Lower leg skin (tissue), 4 donors: ENCODE measurements around the gene BCAR1. TPM values are rescaled to one million over a fixed set of nuclear protein-coding genes. Genes with fewer than 3 reads are reported as not detected.
A peak's percentile ranks its signal among the peaks of the same experiment; 100 is the strongest.

ENCODE experiments used
- DNase-seq, 2 donors: peaks; one replicate each; pipeline ENCODE4 v3.0.0-alpha.2; 2019; ENCODE audit warnings: low spot score in 2 of 2
- H3K4me3 ChIP-seq: fragments of 200-600 bp; sonication (generic); 2 replicates; pipeline ENCODE4 v1.5.1; 2017; ENCODE audit warnings: mild to moderate bottlenecking, low read depth; ENCODE audit not compliant: poor library complexity, severe bottlenecking
- CTCF ChIP-seq, 3 donors: fragments of 450-650 bp; IDR thresholded peaks; one replicate each; pipeline ENCODE4 v1.5.1; 2016; ENCODE audit warnings: antibody characterized with exemption in 3 of 3, mild to moderate bottlenecking in 3 of 3, moderate library complexity in 2 of 3
- POLR2A ChIP-seq, 2 donors: fragments of 450-650 bp; IDR thresholded peaks; one replicate each; pipeline ENCODE4 v1.6.1; 2016 to 2017; ENCODE audit warnings: antibody characterized with exemption in 2 of 2, mild to moderate bottlenecking in 1 of 2, moderate library complexity in 1 of 2
- WGBS, 2 donors: methylation state at CpG; one replicate each; pipeline ENCODE4 v1.1.5; 2018; 5-methylcytosine and 5-hydroxymethylcytosine counted together
- intact Hi-C: fragments of 100-400 bp; cut with DNase I; formaldehyde crosslinking; loops from one replicate; pipeline ENCODE4 v1.15.0; 2023; ENCODE audit warnings: low total_unique reads
- total RNA-seq, 4 donors: library from RNA; depleted of rRNA; stranded (reverse); fragments of >200 nt; gene quantifications; one replicate each; pipeline ENCODE4 v1.1.0, GENCODE V29; 2016

The BCAR1 gene
- total RNA-seq, 4 donors from 2014 or later, result 16.4 to 38.1 (median 28.8) TPM

GRCh38 chr16:75258807-75259141 lies 7.3 kb upstream of the BCAR1 start:
- intact Hi-C loops, result no loop called here
- WGBS, 2 donors, result 56 to 74% methylated on average over 6 of the region's 6 CpGs
- TF ChIP-seq POLR2A (IDR thresholded peaks at IDR 0.05), result no peak
- TF ChIP-seq CTCF (IDR thresholded peaks at IDR 0.05), result no peak
- H3K4me3 ChIP-seq, result no peak overlapping the region
- no peak for DNase-seq

- DNase-seq, result no peak
- H3K4me3 ChIP-seq, result no peak overlapping the region
- TF ChIP-seq POLR2A (IDR thresholded peaks at IDR 0.05) (no peak), CTCF (IDR thresholded peaks at IDR 0.05) (no peak)
- 69 to 75% methylated on average over 21 of the region's 21 CpGs for WGBS, 2 donors
- intact Hi-C loops, result no loop called here
Observed at GRCh38 chr16:75257886-75258806, 6.7 kb upstream of the BCAR1 start.

- peak in 1 of 2 donors; percentile 87 for DNase-seq
- no peak overlapping the region for H3K4me3 ChIP-seq
- intact Hi-C loops, result no loop called here
- WGBS, 2 donors, result 25 to 31% methylated on average over 13 to 14 of the region's 14 CpGs
- TF ChIP-seq POLR2A (IDR thresholded peaks at IDR 0.05) (no peak), CTCF (IDR thresholded peaks at IDR 0.05) (no peak)
Observed at GRCh38 chr16:75256696-75257343, 5.4 kb upstream of the BCAR1 start.

- H3K4me3 ChIP-seq, result no peak overlapping the region
- peak; percentile 17 to 87 for DNase-seq
Observed at GRCh38 chr16:75256059-75256571, 4.7 kb upstream of the BCAR1 start.

GRCh38 chr16:75254359-75254837 lies 3.0 kb upstream of the BCAR1 start:
- TF ChIP-seq POLR2A (IDR thresholded peaks at IDR 0.05), result no peak
- H3K4me3 ChIP-seq, result no peak overlapping the region
- WGBS, 2 donors, result 31 to 37% methylated on average over 5 of the region's 5 CpGs
- DNase-seq, result peak in 1 of 2 donors; percentile 85
- intact Hi-C loops, result no loop called here

More at GRCh38 chr16:75256059-75256571, 4.7 kb upstream of the BCAR1 start:
- 46 to 70% methylated on average over 12 of the region's 12 CpGs for WGBS, 2 donors
- no peak for TF ChIP-seq POLR2A (IDR thresholded peaks at IDR 0.05)
- TF ChIP-seq CTCF (IDR thresholded peaks at IDR 0.05), result no peak
- intact Hi-C loops, result no loop called here
